GM23248 (cell line): ENCODE measurements around the gene TENT5C. TPM values are rescaled to one million over a fixed set of nuclear protein-coding genes. Genes with fewer than 3 reads are reported as not detected.
A peak's percentile ranks its signal among the peaks of the same experiment; 100 is the strongest.

Experiments used
- DNase-seq: peaks from one replicate; pipeline ENCODE4 v3.0.0-alpha.2; 2015
- H2AFZ ChIP-seq: fragments of 200-600 bp; sonication (generic); 2 replicates; pipeline ENCODE4 v1.6.1; 2016; ENCODE audit warnings: antibody characterized with exemption
- H3F3A ChIP-seq: fragments of 200-600 bp; sonication (generic); 2 replicates; pipeline ENCODE4 v1.6.1; 2016; ENCODE audit warnings: mild to moderate bottlenecking, antibody characterized with exemption, mixed run types; ENCODE audit not compliant: insufficient read depth
- H3K27ac ChIP-seq: fragments of 200-600 bp; sonication (generic); 2 replicates; pipeline ENCODE4 v1.5.1; 2016; ENCODE audit warnings: mild to moderate bottlenecking
- H3K27me3 ChIP-seq: fragments of 200-600 bp; sonication (generic); replicated peaks from 2 replicates; pipeline ENCODE4 v1.6.1; 2016; ENCODE audit warnings: mild to moderate bottlenecking; ENCODE audit not compliant: insufficient read depth
- H3K36me3 ChIP-seq: fragments of 200-600 bp; sonication (generic); 2 replicates; pipeline ENCODE4 v1.6.1; 2016; ENCODE audit warnings: low read depth, mild to moderate bottlenecking
- H3K4me1 ChIP-seq: fragments of 200-600 bp; sonication (generic); 2 replicates; pipeline ENCODE4 v1.6.1; 2016; ENCODE audit warnings: mild to moderate bottlenecking; ENCODE audit not compliant: insufficient read depth
- H3K4me2 ChIP-seq: fragments of 200-600 bp; sonication (generic); one replicate; pipeline ENCODE4 v1.6.1; 2016; ENCODE audit warnings: mild to moderate bottlenecking; ENCODE audit not compliant: unreplicated experiment
- H3K4me3 ChIP-seq: fragments of 200-600 bp; sonication (generic); 2 replicates; pipeline ENCODE4 v1.5.1; 2016; ENCODE audit warnings: mild to moderate bottlenecking
- H3K79me2 ChIP-seq: fragments of 200-600 bp; sonication (generic); 2 replicates; pipeline ENCODE4 v1.6.1; 2016; ENCODE audit warnings: mild to moderate bottlenecking; ENCODE audit not compliant: insufficient read depth
- H3K9ac ChIP-seq: fragments of 200-600 bp; sonication (generic); 2 replicates; pipeline ENCODE4 v1.6.1; 2016; ENCODE audit warnings: mild to moderate bottlenecking
- H3K9me2 ChIP-seq: fragments of 200-600 bp; sonication (generic); 2 replicates; pipeline ENCODE4 v1.6.1; 2016; ENCODE audit warnings: mixed run types, mild to moderate bottlenecking, moderate library complexity; ENCODE audit not compliant: insufficient read depth
- H3K9me3 ChIP-seq: fragments of 200-600 bp; sonication (generic); one replicate; pipeline ENCODE4 v1.6.1; 2017; ENCODE audit warnings: low read depth
- H4K20me1 ChIP-seq: fragments of 200-600 bp; sonication (generic); 2 replicates; pipeline ENCODE4 v1.6.0; 2016; ENCODE audit not compliant: insufficient read depth
- EZH2 ChIP-seq: fragments of 200-600 bp; sonication (generic); IDR thresholded peaks from 2 replicates; pipeline ENCODE4 v1.6.1; 2018; ENCODE audit warnings: antibody characterized with exemption, mild to moderate bottlenecking; ENCODE audit not compliant: insufficient read depth, poor library complexity, severe bottlenecking
- EZH2phosphoT487 ChIP-seq: fragments of 200-600 bp; sonication (generic); IDR thresholded peaks from 2 replicates; pipeline ENCODE4 v1.6.1; 2018; ENCODE audit warnings: antibody characterized with exemption, moderate library complexity, mild to moderate bottlenecking, low read depth; ENCODE audit not compliant: insufficient read depth
- WGBS, 2 experiments: methylation state at CpG; one replicate each; pipeline ENCODE4 v1.1.6; 2015 to 2017; ENCODE audit warnings: low lambda C conversion rate in 2 of 2, low coverage in 1 of 2; ENCODE audit errors: missing lambda C conversion rate in 2 of 2; 5-methylcytosine and 5-hydroxymethylcytosine counted together
- in situ Hi-C: fragments of 300-500 bp; cut with MboI; formaldehyde crosslinking; loops from 2 replicates; pipeline ENCODE4 v1.15.0; 2020
- polyA plus RNA-seq: library from polyadenylated mRNA; unstranded; fragments of >200 nt; fragmentation: Nextera tagmentation; extraction: Ambion mirVana; gene quantifications from 2 replicates; pipeline ENCODE4 v1.2.1, GENCODE V29; 2016
- total RNA-seq: library from RNA; depleted of rRNA; stranded (reverse); fragments of >200 nt; shearing (Covaris generic); gene quantifications from 2 replicates; pipeline ENCODE4 v1.2.3, GENCODE V29; 2014

TENT5C gene
- total and polyA plus RNA-seq, 2 experiments from 2014 or later = 0.20 TPM; not detected in 1

GRCh38 chr1:117600966-117601365 is 4.9 kb upstream of the TENT5C start:
- no peak overlapping the region for H3K27ac ChIP-seq
- peaks cover 21% of the 10 kb centered on the region for H3K27me3 ChIP-seq
- H3K9me3 ChIP-seq = no peaks in the 10 kb centered on the region
- DNase-seq = peak; percentile 44
- in situ Hi-C loops = no loop called here
- no peaks in the 10 kb centered on the region for H3F3A ChIP-seq
- H3K9me2 ChIP-seq = no peaks in the 10 kb centered on the region
- H4K20me1 ChIP-seq = no peaks in the 10 kb centered on the region
- no peaks in the 10 kb centered on the region for H3K79me2 ChIP-seq
- H3K4me2 ChIP-seq = no peak overlapping the region
- H3K4me3 ChIP-seq = no peak overlapping the region
- H3K4me1 ChIP-seq = no peaks in the 10 kb centered on the region
- TF ChIP-seq EZH2 = no peak
- 58 to 62% methylated on average over 4 of the region's 4 CpGs for WGBS, 2 experiments
- H3K36me3 ChIP-seq = no peaks in the 10 kb centered on the region
- no peak overlapping the region for H2AFZ ChIP-seq
- no peak overlapping the region for H3K9ac ChIP-seq

DNA sequence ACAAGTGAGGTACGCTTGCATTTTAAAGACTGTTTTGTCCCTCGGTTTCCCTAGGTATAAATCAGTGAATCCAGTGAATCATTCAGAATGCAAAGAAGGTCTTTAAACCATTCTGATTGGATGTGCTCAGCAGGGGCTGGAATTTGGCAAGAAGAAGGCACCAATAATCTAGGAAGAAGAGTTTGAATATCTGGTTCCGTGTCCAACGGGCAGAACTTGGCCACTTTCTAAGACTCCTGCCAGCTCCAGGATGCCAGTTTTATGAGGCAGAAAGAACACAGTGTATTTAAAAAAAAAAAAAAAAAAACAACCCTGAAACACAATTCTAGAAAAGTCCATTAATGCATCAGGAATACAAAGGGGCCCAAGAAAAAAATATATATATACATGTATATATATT is 3.0 kb upstream of the TENT5C start:
- Histone ChIP-seq H3F3A (no peaks in the 10 kb centered on the region), H3K4me2 (no peak overlapping the region), H3K36me3 (no peaks in the 10 kb centered on the region), H3K27ac (no peak overlapping the region), H3K9me2 (no peaks in the 10 kb centered on the region), H3K4me3 (no peak overlapping the region), H3K27me3 (0 out of 2 replicates have a peak, but pooled peaks cover 10% of the 10 kb centered on the region), H3K9me3 (no peaks in the 10 kb centered on the region), H3K4me1 (no peaks in the 10 kb centered on the region), H4K20me1 (no peaks in the 10 kb centered on the region), H3K79me2 (no peaks in the 10 kb centered on the region), H3K9ac (no peak overlapping the region), H2AFZ (no peak overlapping the region)
- no peak for DNase-seq
- WGBS, 2 experiments = 40 to 46% methylated on average over 4 of the region's 4 CpGs
- in situ Hi-C loops = no loop called here
- TF ChIP-seq EZH2 = no peak
- no peak for TF ChIP-seq EZH2phosphoT487

DNA sequence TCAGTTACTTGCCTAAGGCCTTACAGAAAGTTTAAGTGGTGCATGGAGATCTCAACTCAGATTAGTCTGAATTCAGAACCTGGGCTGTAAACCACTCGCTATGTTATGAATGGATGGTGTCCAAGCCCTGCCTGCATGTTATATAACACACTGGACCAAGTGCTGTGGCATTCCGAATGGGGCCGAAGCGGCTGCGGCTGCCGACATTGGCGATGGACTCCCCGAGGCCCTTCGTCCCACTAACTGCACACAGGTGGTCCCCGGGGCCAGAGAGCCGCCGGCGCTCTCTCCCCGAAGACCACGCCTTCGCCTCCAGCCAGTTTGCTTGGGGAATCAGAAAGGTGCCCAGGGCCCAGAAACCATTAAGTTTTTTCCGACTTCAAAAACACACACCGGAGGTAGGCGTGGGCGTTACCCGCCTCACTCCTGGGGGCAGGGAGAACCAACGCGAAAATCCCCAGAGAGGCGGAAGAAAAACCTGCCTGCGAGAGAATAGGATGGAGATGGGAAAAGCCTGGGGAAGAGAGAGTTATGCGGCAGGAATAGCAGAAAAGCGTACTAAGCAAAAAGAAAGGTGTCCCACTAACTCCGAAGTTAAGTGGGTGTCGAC is 579 bp upstream of the TENT5C start:
- Histone ChIP-seq H4K20me1 (no peaks in the 10 kb centered on the region), H3K27me3 (0 out of 2 replicates have a peak, but pooled peaks cover 10% of the 10 kb centered on the region), H3K4me1 (no peaks in the 10 kb centered on the region), H3K27ac (no peak overlapping the region), H2AFZ (peak overlapping the region; percentile 94), H3K79me2 (no peaks in the 10 kb centered on the region), H3K9me2 (no peaks in the 10 kb centered on the region), H3K4me3 (peak overlapping the region; percentile 81), H3K9ac (peak overlapping the region; percentile 65), H3K36me3 (no peaks in the 10 kb centered on the region), H3K9me3 (no peaks in the 10 kb centered on the region), H3F3A (no peaks in the 10 kb centered on the region), H3K4me2 (peak overlapping the region; percentile 85)
- 0 to 2% methylated on average over 22 to 29 of the region's 29 CpGs for WGBS, 2 experiments
- in situ Hi-C loops = no loop called here
- TF ChIP-seq EZH2 (no peak), EZH2phosphoT487 (no peak)
- DNase-seq = peak; percentile 50

- Histone ChIP-seq H3K9me2 (no peaks in the 10 kb centered on the region), H3K9ac (peak overlapping the region; percentile 27; the same call in 1 of the 2 replicates), H3K4me2 (peak overlapping the region; percentile 94), H3K4me3 (peak overlapping the region; percentile 81), H2AFZ (peak overlapping the region; percentile 78), H3K27ac (no peak overlapping the region), H3K9me3 (no peaks in the 10 kb centered on the region), H4K20me1 (no peaks in the 10 kb centered on the region), H3K4me1 (no peaks in the 10 kb centered on the region), H3K36me3 (no peaks in the 10 kb centered on the region), H3F3A (no peaks in the 10 kb centered on the region), H3K79me2 (no peaks in the 10 kb centered on the region), H3K27me3 (0 out of 2 replicates have a peak, but pooled peaks cover 10% of the 10 kb centered on the region)
- TF ChIP-seq EZH2 = no peak
- no peak for TF ChIP-seq EZH2phosphoT487
- in situ Hi-C loops = no loop called here
- 15 to 17% methylated on average over 31 to 37 of the region's 37 CpGs for WGBS, 2 experiments
- DNase-seq = peak; percentile 56
Observed at GRCh38 chr1:117606649-117607430, 992 bp downstream of the TENT5C start.
